IPS-18c (cell line): Measurements from ENCODE around the gene VPS45.
"Not testable (repeated sequence)": the region's sequence is repeated elsewhere in the genome, so short reads cannot be mapped to it uniquely, and the experiment has no call there.

Source experiments
- H3K4me3 ChIP-seq: 2 replicates; pipeline ENCODE4 v1.7.0; 2013; ENCODE audit warnings: low read depth, mild to moderate bottlenecking, low read length, moderate library complexity; ENCODE audit not compliant: insufficient read depth
- H3K9me3 ChIP-seq: one replicate; pipeline ENCODE4 v1.6.1; 2013; ENCODE audit warnings: mild to moderate bottlenecking, low read length, moderate library complexity; ENCODE audit not compliant: control insufficient read depth, insufficient read depth

Gene VPS45

DNA sequence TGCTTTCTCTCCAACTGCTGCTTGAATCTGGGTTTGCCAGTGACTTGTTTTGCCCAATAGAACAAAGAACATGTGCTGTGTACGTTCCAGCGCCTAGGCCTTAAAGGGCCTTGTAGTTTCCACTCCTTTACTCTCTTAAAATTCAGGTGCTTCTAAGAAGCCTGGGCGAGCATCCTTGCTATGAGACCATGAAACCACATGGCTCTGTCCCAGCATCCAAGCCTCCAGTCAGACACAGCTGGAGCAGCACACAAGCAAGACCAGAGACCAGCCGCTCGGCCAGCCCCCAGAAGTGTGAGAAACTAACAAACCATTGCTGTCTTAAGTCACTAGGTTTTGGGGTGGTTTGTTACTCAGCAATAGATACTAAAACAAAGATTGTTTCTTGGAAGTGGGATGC lies 97.2 kb downstream of the VPS45 start:
- Histone ChIP-seq H3K9me3 (no peaks in the 10 kb centered on the region), H3K4me3 (no peak overlapping the region)

- Histone ChIP-seq H3K4me3 (no peak overlapping the region), H3K9me3 (no peaks in the 10 kb centered on the region)
These were observed 98.3 kb downstream of the VPS45 start for GRCh38 chr1:150165622-150166612.

GRCh38 chr1:150168960-150169601 lies 101.5 kb downstream of the VPS45 start:
- no peak overlapping the region for H3K4me3 ChIP-seq

GRCh38 chr1:150171801-150172200 lies 104.2 kb downstream of the VPS45 start:
- Histone ChIP-seq H3K9me3 (no peaks in the 10 kb centered on the region), H3K4me3 (no peak overlapping the region)

More at GRCh38 chr1:150168960-150169601, 101.5 kb downstream of the VPS45 start:
- no peaks in the 10 kb centered on the region for H3K9me3 ChIP-seq

DNA sequence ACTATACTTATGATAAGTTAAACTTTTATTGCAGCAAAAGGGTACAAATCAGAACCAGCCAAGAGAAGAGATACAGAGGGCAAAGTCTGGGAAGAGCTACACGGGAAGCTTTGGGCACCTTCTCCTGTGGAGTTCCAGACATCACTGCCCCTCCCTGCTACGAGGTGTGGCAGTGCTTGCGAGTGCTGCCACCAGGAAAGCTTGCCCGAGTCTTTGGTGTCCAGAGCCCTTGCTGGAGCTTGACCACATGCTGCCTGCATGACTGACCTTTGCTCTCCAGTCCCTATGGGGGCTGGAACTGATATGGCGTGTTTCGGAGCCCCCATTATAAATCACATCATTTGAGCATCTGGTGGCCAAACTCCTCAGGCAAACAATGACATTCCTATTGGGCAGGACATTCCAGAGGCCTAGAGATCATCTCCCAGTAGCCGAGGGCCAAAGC lies 105.6 kb downstream of the VPS45 start:
- no peak overlapping the region for H3K4me3 ChIP-seq

GRCh38 chr1:150176593-150176992 lies 109.0 kb downstream of the VPS45 start:
- Histone ChIP-seq H3K4me3 (no peak overlapping the region), H3K9me3 (no peaks in the 10 kb centered on the region)

More for the DNA sequence above, 105.6 kb downstream of the VPS45 start:
- H3K9me3 ChIP-seq: no peaks in the 10 kb centered on the region

DNA sequence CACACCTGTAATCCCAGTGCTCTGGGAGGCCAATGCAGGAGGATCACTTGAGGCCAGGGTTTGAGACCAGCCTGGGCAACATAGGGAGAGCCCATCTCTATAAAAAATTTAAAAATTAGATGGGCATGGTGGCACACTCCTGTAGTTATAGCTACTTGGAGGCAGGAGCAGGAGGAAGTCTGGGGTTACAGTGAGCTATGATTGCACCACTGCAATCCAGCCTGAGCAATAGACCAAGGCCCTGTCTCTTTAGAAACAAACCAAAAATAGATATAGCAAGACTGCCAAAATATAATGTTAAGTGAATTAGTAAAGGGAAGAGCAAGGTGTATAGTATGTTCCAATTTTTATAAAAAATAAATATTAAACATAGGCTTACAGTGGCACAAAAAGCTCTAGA lies 111.0 kb downstream of the VPS45 start:
- Histone ChIP-seq H3K9me3 (no peaks in the 10 kb centered on the region), H3K4me3 (no peak overlapping the region)

GRCh38 chr1:150179867-150180266 lies 112.3 kb downstream of the VPS45 start:
- Histone ChIP-seq H3K4me3 (no peak overlapping the region), H3K9me3 (no peaks in the 10 kb centered on the region)

DNA sequence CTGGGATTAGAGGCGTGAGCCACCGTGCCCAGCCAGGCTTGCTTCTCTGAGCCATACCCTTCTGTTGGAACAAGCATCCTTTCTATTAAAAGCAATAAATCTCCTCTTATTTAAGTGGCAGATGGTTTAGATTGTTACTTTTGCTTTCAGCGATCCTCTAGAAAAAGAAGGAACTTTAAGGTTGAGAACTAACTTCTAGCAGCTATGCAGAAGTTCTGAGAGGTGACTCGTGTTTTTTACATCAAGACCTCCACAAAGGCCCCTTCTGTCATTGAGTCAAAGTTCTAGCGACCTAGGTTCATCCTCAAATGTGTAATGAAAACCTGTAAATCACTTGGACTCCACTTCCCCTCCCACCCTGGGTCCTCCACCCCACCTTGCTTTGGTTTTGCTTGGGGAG lies 112.9 kb downstream of the VPS45 start:
- Histone ChIP-seq H3K9me3 (no peaks in the 10 kb centered on the region), H3K4me3 (no peak overlapping the region)

GRCh38 chr1:150182247-150182646 lies 114.7 kb downstream of the VPS45 start:
- H3K4me3 ChIP-seq: no peak overlapping the region
- no peaks in the 10 kb centered on the region for H3K9me3 ChIP-seq

DNA sequence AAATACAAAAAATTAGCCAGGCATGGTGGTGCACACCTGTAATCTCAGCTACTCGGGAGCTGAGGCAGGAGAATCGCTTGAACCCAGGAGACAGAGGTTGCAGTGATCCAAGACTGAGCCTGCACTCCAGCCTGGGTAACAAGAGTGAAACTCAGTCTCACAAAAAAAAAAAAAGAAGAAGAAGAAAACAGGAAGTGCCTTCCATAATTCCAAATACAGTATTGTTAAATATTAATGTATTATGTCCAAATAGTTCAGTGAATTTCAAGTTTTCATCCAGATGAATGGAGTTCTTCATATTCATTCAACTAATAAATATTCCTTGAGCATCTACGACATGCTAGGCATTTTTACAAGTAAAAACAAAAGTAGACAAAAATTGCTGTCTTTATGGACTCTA lies 115.5 kb downstream of the VPS45 start:
- no peaks in the 10 kb centered on the region for H3K9me3 ChIP-seq
- H3K4me3 ChIP-seq: no peak overlapping the region

GRCh38 chr1:150185481-150185880 lies 117.9 kb downstream of the VPS45 start:
- Histone ChIP-seq H3K4me3 (no peak overlapping the region), H3K9me3 (no peaks in the 10 kb centered on the region)

DNA sequence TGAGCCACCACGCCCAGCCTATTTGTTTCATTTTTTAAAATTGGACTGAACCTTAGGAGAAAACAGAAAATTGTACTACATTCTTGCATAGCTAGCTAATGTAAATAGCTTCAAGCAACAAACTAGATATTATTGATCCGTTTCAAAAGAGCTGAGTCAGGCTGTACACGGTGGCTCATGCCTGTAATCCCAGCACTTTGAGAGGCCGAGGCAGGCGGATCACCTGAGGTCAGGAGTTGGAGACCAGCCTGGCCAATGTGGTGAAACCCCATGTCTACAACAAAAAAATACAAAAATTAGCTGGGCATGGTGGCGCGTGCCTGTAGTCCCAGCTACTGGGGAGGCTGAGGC lies 118.8 kb downstream of the VPS45 start:
- not testable (repeated sequence) for H3K4me3 ChIP-seq, H3K9me3 ChIP-seq

- no peaks in the 10 kb centered on the region for H3K9me3 ChIP-seq
- H3K4me3 ChIP-seq: no peak overlapping the region
These were observed 119.4 kb downstream of the VPS45 start for GRCh38 chr1:150186789-150187559.

GRCh38 chr1:150187560-150187931 lies 120.0 kb downstream of the VPS45 start:
- H3K9me3 ChIP-seq: no peaks in the 10 kb centered on the region
- no peak overlapping the region for H3K4me3 ChIP-seq

- H3K4me3 ChIP-seq: no peak overlapping the region
- H3K9me3 ChIP-seq: peaks cover 2% of the 10 kb centered on the region
These were observed 124.4 kb downstream of the VPS45 start for GRCh38 chr1:150192012-150192411.

- peaks cover 4% of the 10 kb centered on the region for H3K9me3 ChIP-seq
- H3K4me3 ChIP-seq: no peak overlapping the region
These were observed 126.9 kb downstream of the VPS45 start for GRCh38 chr1:150194381-150195031.
